Measurements from ENCODE around the gene LST1.

The LST1 gene

DNA sequence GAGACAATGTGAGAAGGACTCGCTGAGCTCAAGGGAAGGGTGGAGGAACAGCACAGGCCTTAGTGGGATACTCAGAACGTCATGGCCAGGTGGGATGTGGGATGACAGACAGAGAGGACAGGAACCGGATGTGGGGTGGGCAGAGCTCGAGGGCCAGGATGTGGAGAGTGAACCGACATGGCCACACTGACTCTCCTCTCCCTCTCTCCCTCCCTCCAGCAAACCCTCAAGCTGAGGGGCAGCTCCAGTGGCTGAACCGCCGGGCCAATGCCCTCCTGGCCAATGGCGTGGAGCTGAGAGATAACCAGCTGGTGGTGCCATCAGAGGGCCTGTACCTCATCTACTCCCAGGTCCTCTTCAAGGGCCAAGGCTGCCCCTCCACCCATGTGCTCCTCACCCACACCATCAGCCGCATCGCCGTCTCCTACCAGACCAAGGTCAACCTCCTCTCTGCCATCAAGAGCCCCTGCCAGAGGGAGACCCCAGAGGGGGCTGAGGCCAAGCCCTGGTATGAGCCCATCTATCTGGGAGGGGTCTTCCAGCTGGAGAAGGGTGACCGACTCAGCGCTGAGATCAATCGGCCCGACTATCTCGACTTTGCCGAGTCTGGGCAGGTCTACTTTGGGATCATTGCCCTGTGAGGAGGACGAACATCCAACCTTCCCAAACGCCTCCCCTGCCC lies 9.0 kb upstream of the LST1 start:
- H3K9me3 ChIP-seq (ENCODE audit: insufficient read depth, low read depth, low read length): no peaks in the 10 kb centered on the region
- no peak overlapping the region for H3K9ac ChIP-seq (ENCODE audit: low read depth, low read length)
- H3K27me3 ChIP-seq (ENCODE audit: insufficient read depth, low read length): peaks cover 12% of the 10 kb centered on the region; the same call in 1 of the 2 replicates

GRCh38 chr6:31577579-31577966 lies 8.5 kb upstream of the LST1 start:
- H3K4me1 ChIP-seq (ENCODE audit: insufficient read depth, low read length): peaks cover 15% of the 10 kb centered on the region
- peaks cover 15% of the 10 kb centered on the region; the same call in 1 of the 2 replicates for H3K27me3 ChIP-seq (ENCODE audit: insufficient read depth, low read length)
- 92% methylated on average over 3 of the region's 3 CpGs for WGBS
- no peaks in the 10 kb centered on the region for H3K36me3 ChIP-seq (ENCODE audit: insufficient read depth, low read length)
- no peak overlapping the region for H3K4me3 ChIP-seq (ENCODE audit: low read length)
- no peak overlapping the region for H3K9ac ChIP-seq (ENCODE audit: low read depth, low read length)
- no peak overlapping the region for H3K27ac ChIP-seq (ENCODE audit: low read depth, low read length)
- no peaks in the 10 kb centered on the region for H3K9me3 ChIP-seq (ENCODE audit: insufficient read depth, low read depth, low read length)

More for the DNA sequence above, 9.0 kb upstream of the LST1 start:
- WGBS: 94% methylated on average over 19 of the region's 19 CpGs
- Histone ChIP-seq H3K4me1 (ENCODE audit: insufficient read depth, low read length) (peaks cover 15% of the 10 kb centered on the region), H3K36me3 (ENCODE audit: insufficient read depth, low read length) (no peaks in the 10 kb centered on the region), H3K27ac (ENCODE audit: low read depth, low read length) (no peak overlapping the region), H3K4me3 (ENCODE audit: low read length) (no peak overlapping the region)

- Histone ChIP-seq H3K27ac (ENCODE audit: low read depth, low read length) (no peak overlapping the region), H3K36me3 (ENCODE audit: insufficient read depth, low read length) (no peaks in the 10 kb centered on the region), H3K9ac (ENCODE audit: low read depth, low read length) (no peak overlapping the region), H3K4me1 (ENCODE audit: insufficient read depth, low read length) (peaks cover 15% of the 10 kb centered on the region), H3K27me3 (ENCODE audit: insufficient read depth, low read length) (peaks cover 15% of the 10 kb centered on the region; the same call in 1 of the 2 replicates), H3K9me3 (ENCODE audit: insufficient read depth, low read depth, low read length) (no peaks in the 10 kb centered on the region), H3K4me3 (ENCODE audit: low read length) (no peak overlapping the region)
- WGBS: 72% methylated on average over 12 of the region's 12 CpGs
Observed at GRCh38 chr6:31578184-31579118, 7.6 kb upstream of the LST1 start.

GRCh38 chr6:31579119-31579505 lies 7.0 kb upstream of the LST1 start:
- no peak overlapping the region for H3K27ac ChIP-seq (ENCODE audit: low read depth, low read length)
- H3K9ac ChIP-seq (ENCODE audit: low read depth, low read length): no peak overlapping the region
- H3K36me3 ChIP-seq (ENCODE audit: insufficient read depth, low read length): no peaks in the 10 kb centered on the region
- H3K27me3 ChIP-seq (ENCODE audit: insufficient read depth, low read length): peaks cover 15% of the 10 kb centered on the region; the same call in 1 of the 2 replicates
- no peak overlapping the region for H3K4me3 ChIP-seq (ENCODE audit: low read length)
- no peaks in the 10 kb centered on the region for H3K9me3 ChIP-seq (ENCODE audit: insufficient read depth, low read depth, low read length)
- H3K4me1 ChIP-seq (ENCODE audit: insufficient read depth, low read length): peaks cover 15% of the 10 kb centered on the region
- WGBS: 92% methylated on average over 3 of the region's 3 CpGs

DNA sequence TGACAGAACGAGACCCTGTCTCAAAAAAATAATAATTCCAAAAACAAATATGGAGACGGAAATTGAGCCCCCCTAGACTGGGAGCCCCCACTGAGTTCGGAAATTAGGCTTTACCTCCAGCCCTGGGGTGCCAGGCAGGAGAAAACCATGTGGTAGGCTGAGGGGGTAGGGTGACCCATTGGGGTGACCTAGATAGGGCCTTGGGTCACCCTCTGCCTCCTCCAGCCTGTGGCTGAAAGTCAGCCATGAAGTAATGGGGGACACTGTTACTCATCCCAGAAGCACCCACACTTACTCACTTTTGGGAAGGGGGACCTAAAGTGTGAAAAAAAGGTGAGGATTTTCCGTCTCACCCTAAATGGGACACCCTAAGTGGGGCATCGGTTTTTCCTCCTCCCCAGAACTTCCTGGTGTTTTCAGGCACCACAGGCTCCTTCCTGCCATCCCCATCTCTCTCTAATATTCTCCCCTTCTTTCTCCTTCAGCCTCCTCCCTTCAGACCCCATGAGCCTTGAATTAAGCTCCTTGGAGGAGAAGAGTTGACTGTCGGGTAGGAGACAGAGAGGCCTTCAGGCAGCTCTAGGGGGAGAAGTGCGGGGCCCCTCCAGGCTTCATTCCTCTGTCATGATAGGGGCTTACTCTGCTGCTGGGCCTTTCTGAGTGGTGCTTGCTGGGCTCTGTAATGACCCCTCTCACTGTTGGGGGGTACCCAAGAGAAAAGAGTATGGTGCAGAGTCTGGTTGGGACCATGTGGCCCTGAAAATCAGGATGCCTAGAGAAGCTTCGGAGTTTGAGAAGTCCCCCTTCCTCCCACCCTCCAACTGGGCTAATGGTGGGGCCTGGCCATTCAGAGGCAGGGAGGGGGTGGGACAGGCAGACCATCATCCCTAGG lies 6.3 kb upstream of the LST1 start:
- H3K9ac ChIP-seq (ENCODE audit: low read depth, low read length): no peak overlapping the region
- WGBS: 90% methylated on average over 7 of the region's 8 CpGs
- H3K4me1 ChIP-seq (ENCODE audit: insufficient read depth, low read length): peaks cover 15% of the 10 kb centered on the region
- H3K27me3 ChIP-seq (ENCODE audit: insufficient read depth, low read length): peaks cover 15% of the 10 kb centered on the region; the same call in 1 of the 2 replicates
- no peak overlapping the region for H3K27ac ChIP-seq (ENCODE audit: low read depth, low read length)
- H3K4me3 ChIP-seq (ENCODE audit: low read length): peak overlapping the region; percentile 92
- no peaks in the 10 kb centered on the region for H3K36me3 ChIP-seq (ENCODE audit: insufficient read depth, low read length)
- H3K9me3 ChIP-seq (ENCODE audit: insufficient read depth, low read depth, low read length): no peaks in the 10 kb centered on the region

DNA sequence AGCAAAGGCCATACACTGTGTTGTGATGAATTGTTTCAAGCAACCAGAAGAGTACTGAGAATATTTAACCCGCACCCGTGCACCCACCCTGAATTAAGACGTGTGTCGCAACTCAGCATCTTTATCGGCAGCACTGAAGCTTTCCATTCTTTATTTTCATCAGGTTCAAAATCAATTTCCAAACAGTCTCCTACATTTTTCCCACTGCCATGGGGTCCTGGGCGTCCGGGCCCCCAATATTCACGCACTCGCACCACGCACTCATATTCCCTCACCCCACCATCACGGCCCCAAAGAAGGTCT lies 5.7 kb upstream of the LST1 start:
- Histone ChIP-seq H3K27me3 (ENCODE audit: insufficient read depth, low read length) (peaks cover 15% of the 10 kb centered on the region; the same call in 1 of the 2 replicates), H3K27ac (ENCODE audit: low read depth, low read length) (no peak overlapping the region), H3K4me1 (ENCODE audit: insufficient read depth, low read length) (peaks cover 15% of the 10 kb centered on the region), H3K4me3 (ENCODE audit: low read length) (peak overlapping the region; percentile 92), H3K9me3 (ENCODE audit: insufficient read depth, low read depth, low read length) (no peaks in the 10 kb centered on the region), H3K36me3 (ENCODE audit: insufficient read depth, low read length) (no peaks in the 10 kb centered on the region), H3K9ac (ENCODE audit: low read depth, low read length) (peak overlapping the region; percentile 75)
- 62% methylated on average over 11 of the region's 11 CpGs for WGBS

- Histone ChIP-seq H3K27me3 (ENCODE audit: insufficient read depth, low read length) (peaks cover 15% of the 10 kb centered on the region; the same call in 1 of the 2 replicates), H3K4me1 (ENCODE audit: insufficient read depth, low read length) (peaks cover 15% of the 10 kb centered on the region), H3K27ac (ENCODE audit: low read depth, low read length) (no peak overlapping the region; the same call in 1 of the 2 replicates), H3K9ac (ENCODE audit: low read depth, low read length) (peak overlapping the region; percentile 75), H3K36me3 (ENCODE audit: insufficient read depth, low read length) (no peaks in the 10 kb centered on the region), H3K9me3 (ENCODE audit: insufficient read depth, low read depth, low read length) (no peaks in the 10 kb centered on the region), H3K4me3 (ENCODE audit: low read length) (peak overlapping the region; percentile 92)
- WGBS: 2% methylated on average over 62 of the region's 62 CpGs
Observed at GRCh38 chr6:31580807-31581433, 5.2 kb upstream of the LST1 start.

- Histone ChIP-seq H3K4me1 (ENCODE audit: insufficient read depth, low read length) (peaks cover 15% of the 10 kb centered on the region), H3K9ac (ENCODE audit: low read depth, low read length) (peak overlapping the region; percentile 75), H3K27me3 (ENCODE audit: insufficient read depth, low read length) (peaks cover 15% of the 10 kb centered on the region; the same call in 1 of the 2 replicates), H3K27ac (ENCODE audit: low read depth, low read length) (no peak overlapping the region), H3K36me3 (ENCODE audit: insufficient read depth, low read length) (no peaks in the 10 kb centered on the region), H3K4me3 (ENCODE audit: low read length) (peak overlapping the region; percentile 92), H3K9me3 (ENCODE audit: insufficient read depth, low read depth, low read length) (no peaks in the 10 kb centered on the region)
- 28% methylated on average over 21 of the region's 21 CpGs for WGBS
Observed at GRCh38 chr6:31581434-31582229, 4.4 kb upstream of the LST1 start.

- H3K9ac ChIP-seq (ENCODE audit: low read depth, low read length): peak within 1 kb of the TSS; percentile 75
- H3K9me3 ChIP-seq (ENCODE audit: insufficient read depth, low read depth, low read length): no peaks in the 10 kb centered on the region
- H3K36me3 ChIP-seq (ENCODE audit: insufficient read depth, low read length): no peaks in the 10 kb centered on the region
- peaks cover 15% of the 10 kb centered on the region; the same call in 1 of the 2 replicates for H3K27me3 ChIP-seq (ENCODE audit: insufficient read depth, low read length)
- no peak within 1 kb of the TSS for H3K27ac ChIP-seq (ENCODE audit: low read depth, low read length)
- peaks cover 15% of the 10 kb centered on the region for H3K4me1 ChIP-seq (ENCODE audit: insufficient read depth, low read length)
- WGBS: 88% methylated on average over 3 of the region's 3 CpGs
- peak within 1 kb of the TSS; percentile 92 for H3K4me3 ChIP-seq (ENCODE audit: low read length)
Observed at GRCh38 chr6:31582230-31582643, 3.8 kb upstream of the LST1 start, which contains the start of gene LTB. Gene LTB (minus strand): TSS chr6:31582424. CDS start chr6:31582417, 7 bp downstream.

DNA sequence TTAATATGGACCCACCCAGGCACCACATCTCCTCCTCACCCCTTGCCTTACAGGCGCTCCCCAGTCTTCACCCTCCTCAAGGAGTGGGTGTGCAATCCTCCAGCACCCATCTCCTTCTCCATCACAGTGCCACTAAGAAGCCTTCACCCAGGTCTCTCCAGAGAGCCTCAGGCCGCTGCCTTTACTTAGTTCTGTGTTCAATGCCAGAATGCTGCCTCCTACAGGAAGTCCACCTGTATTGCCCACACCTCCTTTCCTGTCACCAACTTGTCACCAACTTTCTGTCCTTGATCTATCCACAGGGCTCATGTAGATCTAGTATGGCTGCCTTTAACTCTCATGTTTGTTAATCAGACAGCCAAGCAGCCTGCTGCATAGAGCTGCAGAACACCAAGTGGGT lies 586 bp upstream of the LST1 start:
- WGBS: 55% methylated on average over 2 of the region's 2 CpGs
- H3K9me3 ChIP-seq (ENCODE audit: insufficient read depth, low read depth, low read length): no peaks in the 10 kb centered on the region
- H3K4me3 ChIP-seq (ENCODE audit: low read length): no peak overlapping the region
- peaks cover 5% of the 10 kb centered on the region; the same call in 1 of the 2 replicates for H3K4me1 ChIP-seq (ENCODE audit: insufficient read depth, low read length)
- no peak overlapping the region for H3K9ac ChIP-seq (ENCODE audit: low read depth, low read length)
- peaks cover 11% of the 10 kb centered on the region; the same call in 1 of the 2 replicates for H3K27me3 ChIP-seq (ENCODE audit: insufficient read depth, low read length)
- no peaks in the 10 kb centered on the region for H3K36me3 ChIP-seq (ENCODE audit: insufficient read depth, low read length)
- H3K27ac ChIP-seq (ENCODE audit: low read depth, low read length): no peak overlapping the region
